Stomach smooth muscle (tissue), 2 donors: ENCODE data around the gene SLC13A4.

Source experiments
- H3K27ac ChIP-seq: one replicate; pipeline ENCODE4 v1.7.0; 2013; ENCODE audit warnings: mild to moderate bottlenecking, low read length, inconsistent platforms
- H3K27me3 ChIP-seq, 2 donors: one replicate each; pipeline ENCODE4 v1.7.0; 2013; ENCODE audit warnings: low read length in 2 of 2; ENCODE audit not compliant: insufficient read depth in 2 of 2, control insufficient read depth in 1 of 2
- H3K36me3 ChIP-seq, 2 donors: one replicate each; pipeline ENCODE4 v1.7.0; 2013; ENCODE audit warnings: low read length in 2 of 2; ENCODE audit not compliant: control insufficient read depth in 2 of 2, insufficient read depth in 2 of 2
- H3K4me1 ChIP-seq: one replicate; pipeline ENCODE4 v1.7.0; 2013; ENCODE audit warnings: low read length; ENCODE audit not compliant: control insufficient read depth, insufficient read depth
- H3K4me3 ChIP-seq, 2 donors: one replicate each; pipeline ENCODE4 v1.7.0; 2013; ENCODE audit warnings: low read length in 2 of 2
- H3K9ac ChIP-seq, 2 donors: one replicate each; pipeline ENCODE4 v1.7.0; 2013; ENCODE audit warnings: low read length in 2 of 2, mild to moderate bottlenecking in 1 of 2
- H3K9me3 ChIP-seq, 2 donors: one replicate each; pipeline ENCODE4 v1.7.0; 2013; ENCODE audit warnings: low read length in 2 of 2; ENCODE audit not compliant: control insufficient read depth in 2 of 2
- donor health status: healthy.
- donor health status: Pancreatic carcinoma.

The SLC13A4 gene

GRCh38 chr7:135718219-135718618 is 9.8 kb downstream of the SLC13A4 start:
- no peaks in the 10 kb centered on the region for H3K9me3 ChIP-seq
- H3K27ac ChIP-seq = no peak overlapping the region
- peaks cover 4% of the 10 kb centered on the region for H3K4me1 ChIP-seq
- H3K36me3 ChIP-seq = no peaks in the 10 kb centered on the region
- H3K9ac ChIP-seq = no peak overlapping the region
- peaks cover 0 to 4% of the 10 kb centered on the region in 2 donors for H3K27me3 ChIP-seq
- no peak overlapping the region for H3K4me3 ChIP-seq

DNA sequence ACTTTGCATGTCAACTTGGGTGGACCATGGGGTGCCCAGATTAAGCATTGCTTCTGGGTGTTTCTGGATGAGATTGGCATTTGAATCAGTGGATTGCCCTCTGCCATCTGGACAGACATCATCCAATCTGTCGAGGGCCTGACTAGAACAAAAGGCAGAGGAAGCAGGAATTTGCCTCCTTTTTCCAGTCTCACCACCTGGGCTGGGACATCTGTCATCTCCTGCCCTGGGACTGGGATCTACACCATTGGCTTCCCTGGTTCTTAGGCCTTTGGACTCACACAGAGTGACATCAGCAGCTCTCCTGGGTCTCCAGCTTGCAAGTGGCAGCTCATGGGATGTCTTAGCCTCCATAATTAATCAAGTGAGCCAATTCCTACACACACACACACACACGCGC is 10.3 kb downstream of the SLC13A4 start:
- Histone ChIP-seq H3K36me3 (no peaks in the 10 kb centered on the region), H3K4me3 (no peak overlapping the region), H3K27me3 (peaks cover 0 to 4% of the 10 kb centered on the region in 2 donors), H3K9me3 (no peaks in the 10 kb centered on the region), H3K27ac (no peak overlapping the region), H3K4me1 (peaks cover 4% of the 10 kb centered on the region), H3K9ac (no peak overlapping the region)

- Histone ChIP-seq H3K27ac (no peak overlapping the region), H3K27me3 (peaks cover 0 to 4% of the 10 kb centered on the region in 2 donors), H3K9me3 (no peaks in the 10 kb centered on the region), H3K9ac (no peak overlapping the region), H3K4me1 (peaks cover 4% of the 10 kb centered on the region), H3K4me3 (no peak overlapping the region), H3K36me3 (no peaks in the 10 kb centered on the region)
Observed at GRCh38 chr7:135716677-135717238, 11.2 kb downstream of the SLC13A4 start.

DNA sequence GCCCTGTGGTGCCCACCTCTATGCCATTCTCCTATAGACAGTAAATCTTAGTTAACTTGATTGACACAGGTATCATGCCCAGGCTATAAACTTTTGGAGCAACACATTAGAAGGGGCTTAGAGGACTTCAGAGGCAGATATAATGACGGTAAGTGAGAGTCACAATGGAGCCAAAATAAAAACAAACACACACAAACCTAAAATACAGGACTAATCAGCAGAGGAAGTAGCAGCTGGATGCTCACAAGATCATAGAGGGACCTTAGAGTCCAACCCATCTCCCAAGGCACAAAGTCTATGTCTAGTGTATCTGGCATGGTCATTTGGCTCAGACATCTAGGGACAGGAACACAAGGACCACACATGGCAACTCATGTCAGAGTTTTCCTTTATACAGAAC is 12.3 kb downstream of the SLC13A4 start:
- Histone ChIP-seq H3K9ac (no peak overlapping the region), H3K4me3 (no peak overlapping the region), H3K4me1 (peaks cover 4% of the 10 kb centered on the region), H3K27me3 (peaks cover 0 to 4% of the 10 kb centered on the region in 2 donors), H3K9me3 (no peaks in the 10 kb centered on the region), H3K36me3 (no peaks in the 10 kb centered on the region), H3K27ac (no peak overlapping the region)

DNA sequence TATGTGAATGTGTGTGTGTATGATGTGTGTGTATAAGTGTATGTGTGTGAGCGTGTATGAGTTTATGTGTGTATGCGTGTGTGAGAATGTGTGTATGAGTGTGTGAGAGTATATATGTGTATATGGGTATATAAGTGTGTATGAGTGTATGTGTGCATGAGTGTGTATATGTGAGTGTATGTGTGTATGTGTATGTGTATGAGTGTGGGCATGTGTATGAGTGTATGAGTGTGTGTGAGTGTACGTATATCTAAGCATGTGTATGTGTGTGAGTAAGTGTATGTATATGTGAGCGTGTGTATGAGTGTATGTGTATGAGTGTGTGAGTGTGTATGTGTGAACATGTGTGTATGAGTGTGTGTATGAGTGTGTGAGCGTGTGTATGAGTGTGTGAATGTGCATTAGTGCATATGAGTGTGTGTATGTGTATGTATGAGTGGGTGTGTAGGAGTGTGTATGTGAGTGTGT is 12.9 kb downstream of the SLC13A4 start:
- Histone ChIP-seq H3K27ac (no peak overlapping the region), H3K4me3 (no peak overlapping the region)

GRCh38 chr7:135714534-135715009 is 13.4 kb downstream of the SLC13A4 start:
- no peaks in the 10 kb centered on the region for H3K36me3 ChIP-seq
- H3K4me1 ChIP-seq = peaks cover 4% of the 10 kb centered on the region
- no peak overlapping the region for H3K27ac ChIP-seq
- no peak overlapping the region for H3K9ac ChIP-seq
- H3K27me3 ChIP-seq = peaks cover 0 to 4% of the 10 kb centered on the region in 2 donors
- no peaks in the 10 kb centered on the region for H3K9me3 ChIP-seq
- no peak overlapping the region for H3K4me3 ChIP-seq

More for the DNA sequence above, 12.9 kb downstream of the SLC13A4 start:
- no peak overlapping the region for H3K9ac ChIP-seq
- no peaks in the 10 kb centered on the region for H3K36me3 ChIP-seq
- H3K27me3 ChIP-seq = peaks cover 0 to 4% of the 10 kb centered on the region in 2 donors
- H3K9me3 ChIP-seq = no peaks in the 10 kb centered on the region
- H3K4me1 ChIP-seq = peaks cover 4% of the 10 kb centered on the region

DNA sequence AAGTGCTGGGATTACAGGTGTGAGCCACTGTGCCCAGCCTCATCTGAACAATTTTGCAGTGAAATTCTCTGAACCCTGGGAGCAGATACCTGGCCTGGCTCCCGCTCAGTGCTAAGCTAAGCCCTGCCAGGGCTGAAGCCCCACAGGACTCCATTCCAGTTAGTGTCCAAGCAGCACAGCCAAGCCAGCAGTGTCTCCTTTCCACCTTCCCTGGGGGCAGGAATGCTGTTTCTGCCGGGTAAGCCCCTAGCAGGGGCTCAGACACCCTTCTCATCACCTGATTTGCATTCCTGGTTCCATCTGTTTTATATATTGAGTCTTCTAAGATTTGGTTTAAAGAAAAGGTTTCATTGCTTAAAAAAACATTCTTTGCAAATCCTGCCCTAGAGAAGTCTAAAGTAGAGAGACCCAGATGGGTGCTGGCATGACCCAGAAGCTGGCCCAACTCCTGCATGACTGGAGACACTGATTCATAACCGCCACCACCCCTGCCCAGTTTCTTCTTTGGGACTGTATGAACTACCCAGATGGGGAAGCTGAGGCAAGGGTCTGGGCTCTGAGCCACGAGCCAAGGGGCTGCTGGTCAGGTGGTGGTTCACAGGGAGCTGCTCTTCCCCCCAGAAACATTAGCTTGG is 14.0 kb downstream of the SLC13A4 start:
- H3K4me3 ChIP-seq = no peak overlapping the region
- peaks cover 0 to 4% of the 10 kb centered on the region in 2 donors for H3K27me3 ChIP-seq
- peaks cover 4% of the 10 kb centered on the region for H3K4me1 ChIP-seq
- H3K9ac ChIP-seq = no peak overlapping the region
- no peak overlapping the region for H3K27ac ChIP-seq
- no peaks in the 10 kb centered on the region for H3K36me3 ChIP-seq
- H3K9me3 ChIP-seq = no peaks in the 10 kb centered on the region

- H3K27ac ChIP-seq = no peak overlapping the region
Observed at GRCh38 chr7:135712796-135713195, 15.2 kb downstream of the SLC13A4 start.

GRCh38 chr7:135712182-135712782 is 15.7 kb downstream of the SLC13A4 start:
- Histone ChIP-seq H3K4me3 (no peak overlapping the region), H3K9ac (no peak overlapping the region), H3K4me1 (peaks cover 4% of the 10 kb centered on the region), H3K36me3 (no peaks in the 10 kb centered on the region), H3K27me3 (peaks cover 0 to 4% of the 10 kb centered on the region in 2 donors), H3K27ac (no peak overlapping the region), H3K9me3 (no peaks in the 10 kb centered on the region)

More at GRCh38 chr7:135712796-135713195, 15.2 kb downstream of the SLC13A4 start:
- Histone ChIP-seq H3K9ac (no peak overlapping the region), H3K9me3 (no peaks in the 10 kb centered on the region), H3K27me3 (peaks cover 0 to 4% of the 10 kb centered on the region in 2 donors), H3K4me3 (no peak overlapping the region), H3K36me3 (no peaks in the 10 kb centered on the region), H3K4me1 (peaks cover 4% of the 10 kb centered on the region)

- H3K9me3 ChIP-seq = no peaks in the 10 kb centered on the region
- H3K36me3 ChIP-seq = no peaks in the 10 kb centered on the region
- peaks cover 0 to 4% of the 10 kb centered on the region in 2 donors for H3K27me3 ChIP-seq
- H3K9ac ChIP-seq = no peak overlapping the region
- no peak overlapping the region for H3K4me3 ChIP-seq
- H3K27ac ChIP-seq = no peak overlapping the region
- no peaks in the 10 kb centered on the region for H3K4me1 ChIP-seq
Observed at GRCh38 chr7:135711139-135711469, 16.9 kb downstream of the SLC13A4 start.
